ENCODE results near the gene CMKLR1. TPM values are rescaled to one million over a fixed set of nuclear protein-coding genes. Genes with fewer than 3 reads are reported as not detected.

CMKLR1 gene
- total RNA-seq, 2 experiments from 2014 or later: not detected

DNA sequence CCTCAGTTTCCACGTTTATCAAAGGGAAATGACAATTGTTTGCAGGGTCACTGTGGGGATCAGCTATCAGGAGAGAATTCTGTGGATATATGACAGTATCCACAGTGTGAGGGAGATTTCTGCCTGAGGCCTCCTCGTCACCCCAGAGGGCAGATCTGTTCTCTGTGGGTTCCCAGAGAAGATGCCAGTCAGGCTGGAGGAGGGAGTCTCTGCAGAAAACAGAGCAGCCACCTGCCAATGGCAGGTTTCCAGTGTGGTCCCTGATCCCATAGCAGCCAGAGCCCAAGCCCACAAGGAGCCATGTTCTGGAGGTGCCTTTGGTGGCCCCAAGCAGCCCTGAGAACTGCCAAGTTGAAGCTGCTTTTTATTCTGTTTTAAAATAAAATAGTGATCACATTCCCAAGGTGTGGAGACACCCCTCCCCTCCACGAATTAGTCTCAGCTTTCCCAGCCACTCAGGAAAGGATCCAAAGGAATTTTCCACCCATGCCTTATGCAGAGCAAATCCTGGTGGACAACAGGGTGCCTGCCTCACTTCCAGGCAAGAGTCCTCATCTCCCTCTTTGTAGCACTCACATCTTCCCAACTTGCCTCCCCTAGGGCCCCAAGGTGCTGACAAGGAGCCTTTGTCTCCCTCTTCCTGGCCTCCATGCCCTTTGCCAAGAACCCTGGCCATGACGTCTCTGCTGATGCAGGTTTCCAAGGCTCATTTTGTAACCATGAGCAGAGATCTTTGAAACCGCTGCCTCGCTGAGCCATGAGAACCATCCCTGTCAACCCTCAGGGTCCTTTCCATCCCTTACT, 20.4 kb downstream of the CMKLR1 start:
- CTCF ChIA-PET: no interaction called here
- POLR2A ChIA-PET: no interaction called here

DNA sequence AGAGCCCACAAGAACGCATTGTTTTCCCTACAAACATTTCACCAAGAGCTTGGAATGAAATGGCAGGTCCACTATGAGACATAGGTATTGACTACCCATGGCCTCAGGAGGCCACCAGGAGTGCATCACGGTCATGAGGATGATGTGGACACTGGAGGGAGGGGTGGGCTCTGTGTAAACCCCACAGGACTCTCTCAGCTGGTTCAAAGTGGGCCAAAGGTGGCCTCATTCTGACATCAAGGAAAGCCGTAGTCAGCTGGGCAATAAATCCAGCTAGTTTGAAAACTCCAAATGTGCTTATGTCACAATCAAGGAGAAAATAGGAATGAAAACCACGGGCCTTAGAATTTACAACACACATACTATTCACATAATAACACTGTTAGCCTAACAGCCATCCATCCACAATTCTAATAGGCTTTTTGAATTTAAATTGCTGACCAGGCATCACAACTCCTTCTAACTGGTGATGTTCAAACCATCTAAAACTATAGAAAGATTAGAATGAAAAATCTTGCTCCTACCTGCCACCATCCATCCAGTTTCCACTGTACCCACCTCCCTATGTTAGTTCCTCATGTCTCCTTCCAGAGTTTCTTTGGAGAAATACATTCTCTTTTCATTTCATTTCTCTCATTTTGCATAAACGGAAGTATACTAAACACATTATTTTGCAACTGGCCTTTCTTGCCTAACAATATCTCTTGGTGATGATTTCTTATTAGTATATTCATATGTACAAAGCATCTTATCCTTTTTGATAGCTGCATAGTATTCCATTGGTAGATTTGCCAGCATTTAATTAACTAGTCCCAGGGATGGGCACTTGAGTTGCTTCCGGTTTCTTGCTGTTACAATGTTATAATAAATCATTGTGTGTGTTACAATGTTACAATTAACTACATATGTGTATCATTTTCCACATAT, 21.5 kb downstream of the CMKLR1 start:
- POLR2A ChIA-PET: no interaction called here

DNA sequence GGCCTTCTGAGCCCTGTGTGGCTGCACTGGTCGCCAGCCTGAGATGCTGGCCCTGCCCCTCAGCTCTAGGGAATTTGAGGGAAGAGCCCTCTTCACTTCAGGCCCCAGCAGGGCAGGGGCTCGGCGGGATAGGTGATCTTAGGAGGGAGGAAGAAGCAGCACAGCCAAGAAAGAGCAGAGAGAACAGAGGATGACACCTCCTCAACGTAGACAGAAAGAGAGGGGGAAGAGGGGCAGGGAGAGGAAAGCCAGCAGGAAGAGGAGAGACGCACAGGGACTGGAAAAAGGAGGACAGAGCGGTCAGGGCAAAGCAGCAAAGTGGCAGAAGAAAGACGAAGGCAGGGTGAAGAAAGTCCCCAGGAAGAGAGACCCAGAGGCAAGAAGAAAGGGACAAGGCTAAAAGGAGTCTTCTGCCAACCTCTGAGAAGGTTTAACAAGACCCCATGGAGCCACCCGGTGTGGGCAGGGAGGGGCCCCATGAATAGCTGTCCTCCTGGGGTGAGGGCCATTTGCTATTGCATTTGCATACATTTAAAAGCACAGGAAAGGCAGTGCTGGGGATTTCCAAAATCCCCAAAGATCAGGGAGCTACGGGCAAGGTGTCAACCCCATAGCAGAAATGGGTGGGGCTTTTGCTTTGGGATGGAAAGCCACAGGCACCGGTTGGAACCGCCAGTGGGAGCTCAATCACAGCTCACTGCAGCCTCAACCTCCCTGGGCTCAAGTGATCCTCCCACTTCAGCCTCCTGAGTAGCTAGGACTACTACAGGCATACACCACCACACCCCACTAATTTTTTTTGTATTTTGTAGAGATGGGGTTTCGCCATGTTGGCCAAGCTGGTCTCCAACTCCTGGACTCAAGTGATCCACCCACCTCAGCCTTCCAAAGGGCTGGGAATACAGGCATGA, 22.7 kb downstream of the CMKLR1 start:
- ChIA-PET CTCF (interaction anchor here (0.6 kb wide), 1 partner anchor 221 kb away, joined by 7 read pairs; no protein-coding TSS in a partner anchor), POLR2A (no interaction called here)

More for the DNA sequence above, 21.5 kb downstream of the CMKLR1 start:
- CTCF ChIA-PET: interaction anchor here (0.6 kb wide), 1 partner anchor 222 kb away, joined by 7 read pairs; no protein-coding TSS in a partner anchor

DNA sequence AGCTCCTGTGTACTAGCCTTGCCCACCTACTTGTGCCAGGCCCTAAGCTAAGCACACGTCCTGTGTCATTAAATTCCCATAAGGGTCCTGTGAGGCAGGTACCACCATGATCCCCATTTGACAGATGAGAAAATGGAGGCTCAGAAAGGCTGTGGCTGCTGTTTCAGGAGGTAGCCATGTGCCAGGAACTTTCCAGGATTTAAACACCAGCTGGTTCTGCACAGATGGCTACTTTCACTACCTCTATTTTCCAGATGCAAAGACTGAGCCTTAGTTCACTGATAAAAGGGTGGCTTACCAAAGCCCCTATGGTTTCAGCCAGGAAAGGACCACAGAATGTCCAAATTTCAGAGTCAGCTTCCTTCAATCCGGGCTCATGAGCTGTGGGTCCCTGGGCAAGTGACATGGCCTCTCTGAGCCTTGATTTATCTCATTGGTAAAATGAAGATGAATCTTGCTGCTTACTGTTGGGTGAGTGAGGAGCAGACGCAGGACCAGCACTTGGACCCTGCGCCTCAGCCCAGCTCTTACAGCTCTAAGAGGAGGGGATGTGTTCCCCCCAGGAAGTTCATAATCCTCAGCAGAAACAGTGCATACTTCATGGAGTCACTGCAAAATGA, 23.5 kb downstream of the CMKLR1 start:
- ChIA-PET CTCF (no interaction called here), POLR2A (no interaction called here)

DNA sequence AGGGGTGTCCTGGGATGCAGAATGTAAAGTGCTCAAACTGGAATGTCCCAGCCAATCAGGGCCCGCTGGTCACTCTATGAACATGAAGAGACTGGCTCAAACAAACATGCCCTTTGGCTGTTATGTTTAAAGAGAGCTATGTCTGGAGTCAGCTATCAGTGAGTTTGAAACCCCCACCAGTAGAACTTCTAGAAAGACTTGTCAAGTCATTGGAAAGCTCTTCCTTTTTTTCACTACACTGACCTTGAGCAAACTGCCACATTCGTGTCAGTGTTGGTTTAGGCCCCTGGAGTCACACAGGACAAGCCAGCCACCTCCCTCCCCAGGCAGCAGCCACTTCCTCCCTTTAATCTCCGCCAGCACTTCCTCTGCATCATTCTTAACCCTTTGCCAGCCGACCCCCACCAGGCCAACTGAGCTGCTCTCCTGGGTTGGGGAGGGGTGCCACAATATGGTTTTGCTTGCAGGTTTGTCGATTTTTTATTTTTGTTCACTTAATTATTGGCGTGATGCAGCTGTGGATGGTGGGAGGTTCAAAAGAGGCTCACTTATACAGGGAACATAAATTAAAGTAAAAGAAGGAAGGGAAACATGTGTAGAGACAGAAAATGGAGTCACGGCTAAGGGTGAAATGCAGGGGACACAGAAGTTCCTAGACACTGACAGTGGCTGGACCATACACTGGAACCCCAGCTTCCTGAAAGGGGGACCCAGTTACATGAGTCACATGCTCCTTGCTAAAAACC, 25.3 kb downstream of the CMKLR1 start:
- ChIA-PET CTCF (no interaction called here), POLR2A (no interaction called here)

DNA sequence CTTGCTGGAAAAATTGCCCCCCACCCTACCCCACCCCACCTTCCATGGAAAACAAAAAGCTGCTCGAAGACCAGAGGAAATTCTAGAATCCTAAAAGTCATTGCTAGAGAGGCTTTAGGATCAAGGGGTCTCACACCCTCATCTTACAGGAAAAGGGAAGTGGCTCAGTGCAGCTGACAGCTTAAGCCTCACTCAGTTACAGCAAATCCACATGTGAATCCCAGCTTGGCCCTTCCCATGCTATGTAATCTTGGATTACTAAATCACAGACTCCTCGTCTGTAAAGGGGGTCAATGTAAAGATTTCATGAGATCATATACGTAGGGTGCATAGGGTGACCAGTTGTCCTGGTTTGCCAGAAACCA, 25.9 kb downstream of the CMKLR1 start:
- ChIA-PET POLR2A (no interaction called here), CTCF (no interaction called here)

DNA sequence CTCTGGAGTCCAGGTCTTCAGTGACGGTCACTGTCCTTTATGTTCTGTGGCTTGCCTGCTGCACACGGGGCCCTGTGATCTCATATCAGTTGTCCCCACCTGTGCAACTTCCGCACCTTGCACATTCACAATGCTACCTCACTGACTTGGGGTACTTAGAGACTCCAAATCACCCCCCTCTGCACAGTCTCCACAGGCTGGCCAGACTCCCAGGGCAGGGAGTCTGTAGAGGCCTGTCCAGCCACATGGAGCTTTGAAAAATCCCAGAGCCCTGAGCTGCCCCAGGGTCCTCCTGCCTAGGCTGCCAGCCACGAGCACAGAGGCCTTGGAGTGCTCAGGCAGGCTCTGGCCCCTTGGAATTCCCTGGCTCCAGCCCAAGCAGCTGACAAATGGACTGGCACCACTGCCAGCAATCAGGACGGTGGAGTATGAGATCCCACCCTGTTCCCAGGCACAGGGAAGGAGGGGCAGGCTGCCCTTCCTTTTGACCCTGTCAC, 26.4 kb downstream of the CMKLR1 start:
- ChIA-PET CTCF (no interaction called here), POLR2A (no interaction called here)

DNA sequence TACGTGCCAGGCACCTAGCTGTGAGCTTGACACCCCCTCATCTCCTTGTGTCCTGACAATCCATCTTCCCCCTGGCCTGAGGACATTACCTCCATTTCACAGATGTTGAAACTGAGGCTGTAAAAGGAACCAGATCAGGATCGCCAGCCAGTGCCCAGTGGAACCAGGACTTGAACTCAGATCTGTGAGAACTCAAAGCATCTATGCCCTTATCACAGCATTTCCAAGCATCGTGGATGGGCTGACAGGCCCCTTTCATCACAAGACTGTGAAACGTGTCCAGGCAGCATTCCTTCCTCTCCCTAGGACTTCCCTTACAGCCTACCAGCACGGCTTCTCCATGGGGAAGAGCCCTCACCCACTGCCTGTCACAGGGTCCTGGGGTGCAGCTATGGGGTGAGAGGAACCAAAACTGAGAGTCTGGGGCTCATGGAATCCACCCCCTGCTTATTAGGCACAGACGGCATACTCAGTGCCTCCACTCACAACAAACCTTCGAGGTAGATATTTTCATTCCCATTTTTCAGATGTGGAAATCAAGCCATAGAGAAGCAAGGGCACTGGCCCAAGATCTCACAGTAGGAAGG, 26.9 kb downstream of the CMKLR1 start:
- POLR2A ChIA-PET: no interaction called here
- CTCF ChIA-PET: no interaction called here

DNA sequence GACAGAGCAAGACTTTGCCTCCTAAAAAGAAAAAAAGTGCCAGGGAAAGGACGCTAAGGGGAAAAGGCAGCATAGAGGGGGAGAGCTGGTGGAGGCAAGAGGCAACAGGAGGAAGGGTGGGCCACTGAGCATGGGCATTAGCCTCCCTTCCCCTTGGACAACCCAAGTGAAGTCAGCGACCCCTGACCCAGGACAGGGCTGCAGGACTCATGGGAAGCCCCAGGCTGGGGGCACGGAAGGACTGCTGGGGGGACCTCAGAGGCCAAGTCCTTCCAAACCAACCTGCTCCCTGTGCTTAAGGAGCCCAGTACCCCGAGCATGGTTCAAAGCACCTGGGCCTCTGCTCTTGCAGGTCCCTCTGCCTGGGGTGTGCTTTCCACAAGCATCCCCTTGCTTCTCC, 27.5 kb downstream of the CMKLR1 start:
- ChIA-PET CTCF (no interaction called here), POLR2A (no interaction called here)

DNA sequence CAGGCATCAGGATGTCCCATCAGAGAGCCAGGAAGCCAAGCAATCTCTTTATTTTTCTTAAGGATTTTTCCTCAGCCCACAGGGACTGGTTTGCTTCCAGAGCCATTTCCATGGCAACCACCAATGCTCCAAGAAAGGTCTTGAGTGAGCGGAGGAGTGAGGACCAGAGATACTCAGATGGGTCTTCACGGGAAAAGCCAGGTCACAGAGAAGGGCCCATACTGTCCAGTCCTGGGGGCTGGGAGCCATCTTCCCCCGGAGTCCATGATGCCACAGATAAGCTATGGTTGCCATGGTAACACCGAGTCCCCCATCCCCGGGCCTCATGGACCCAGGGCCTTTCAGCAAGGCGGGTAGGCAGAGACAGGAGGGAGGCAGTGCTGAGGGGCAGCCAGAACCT, 28.6 kb downstream of the CMKLR1 start:
- CTCF ChIA-PET: no interaction called here
- POLR2A ChIA-PET: no interaction called here

DNA sequence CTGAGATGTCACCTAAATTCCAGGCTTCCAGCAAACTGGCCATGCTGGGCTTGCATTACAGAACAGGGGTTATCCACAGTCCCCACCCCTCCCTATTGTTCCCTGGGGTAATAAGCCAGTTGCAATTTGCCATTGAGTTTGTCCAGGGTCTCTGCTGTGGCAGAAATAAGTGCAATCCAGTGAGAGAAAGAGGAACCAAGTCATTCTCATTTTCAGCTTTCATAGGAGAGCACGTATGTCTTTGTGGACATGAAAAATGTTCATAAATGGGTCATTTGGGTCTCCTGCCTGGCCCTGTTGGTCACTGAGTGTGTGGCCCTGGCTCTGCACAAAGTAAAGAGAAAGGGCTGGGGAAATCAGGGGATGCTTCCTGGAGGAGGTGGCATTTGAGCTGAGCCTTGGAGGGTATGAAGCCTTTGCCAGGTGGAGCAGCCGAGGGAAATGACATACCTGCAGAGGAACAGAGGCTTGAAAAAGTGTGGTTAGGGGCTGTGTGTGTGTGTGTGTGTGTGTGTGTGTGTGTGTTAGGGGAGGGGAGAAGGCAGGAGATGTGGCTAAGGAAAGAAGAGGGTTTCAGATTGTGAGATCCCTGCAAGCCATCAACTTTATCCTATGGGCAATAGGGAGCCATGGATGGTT, 29.3 kb downstream of the CMKLR1 start:
- POLR2A ChIA-PET: no interaction called here
- CTCF ChIA-PET: no interaction called here

DNA sequence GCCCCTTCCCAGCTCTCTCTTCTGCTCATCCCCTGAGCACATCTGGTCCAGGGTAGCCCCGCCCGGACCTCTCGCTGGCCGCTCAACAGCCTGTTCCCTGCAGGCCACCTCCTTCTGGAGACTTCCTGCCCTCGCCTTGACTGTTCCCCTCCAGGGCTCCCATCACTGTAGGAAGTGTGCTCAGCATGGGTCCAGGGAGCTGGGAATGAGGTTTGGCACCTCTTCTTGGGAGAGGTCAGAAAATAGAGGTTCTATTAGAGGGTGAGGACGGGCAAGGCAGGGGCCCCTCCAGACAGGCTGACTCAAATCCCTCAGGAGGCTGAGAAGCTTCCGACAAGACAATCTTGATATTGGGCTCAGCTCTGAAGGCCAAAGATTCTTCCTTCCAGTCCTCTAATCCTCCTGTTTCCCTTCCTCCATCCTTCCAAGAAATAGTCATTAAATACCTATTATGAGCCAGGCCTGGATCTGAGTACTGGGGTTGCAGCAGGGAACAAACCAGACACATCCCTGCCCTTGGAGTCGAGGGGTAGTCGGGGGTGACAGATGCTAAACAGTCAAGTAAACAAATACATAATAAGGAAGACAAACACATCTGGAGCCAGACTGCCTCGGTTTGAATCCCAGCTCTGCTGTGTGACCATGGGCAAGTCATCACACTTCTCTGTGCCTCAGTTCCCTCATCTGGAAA, 30.6 kb downstream of the CMKLR1 start:
- CTCF ChIA-PET: interaction anchor here (1.1 kb wide), 1 partner anchor 12 kb away, joined by 3 read pairs; no protein-coding TSS in a partner anchor
- POLR2A ChIA-PET: no interaction called here

DNA sequence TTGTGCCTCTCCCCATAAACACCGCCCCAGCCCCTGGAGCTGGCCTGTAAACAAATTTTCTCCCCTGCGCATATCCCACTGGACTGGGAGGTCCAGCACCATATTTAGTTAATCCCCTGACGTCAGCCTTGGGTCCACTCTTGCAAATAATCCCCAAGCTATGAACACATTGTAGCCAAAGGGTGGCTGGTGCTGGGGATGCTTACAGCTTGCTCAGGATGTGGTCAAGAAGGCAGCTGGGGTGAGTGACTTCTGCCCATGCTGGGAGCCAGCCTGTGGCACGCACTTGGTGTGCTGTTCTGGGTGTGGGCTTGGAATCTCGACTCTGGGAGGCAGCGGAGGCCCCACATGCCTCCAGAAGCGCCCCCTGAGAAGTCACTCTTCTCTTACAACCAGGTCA, 32.1 kb downstream of the CMKLR1 start:
- CTCF ChIA-PET: no interaction called here

DNA sequence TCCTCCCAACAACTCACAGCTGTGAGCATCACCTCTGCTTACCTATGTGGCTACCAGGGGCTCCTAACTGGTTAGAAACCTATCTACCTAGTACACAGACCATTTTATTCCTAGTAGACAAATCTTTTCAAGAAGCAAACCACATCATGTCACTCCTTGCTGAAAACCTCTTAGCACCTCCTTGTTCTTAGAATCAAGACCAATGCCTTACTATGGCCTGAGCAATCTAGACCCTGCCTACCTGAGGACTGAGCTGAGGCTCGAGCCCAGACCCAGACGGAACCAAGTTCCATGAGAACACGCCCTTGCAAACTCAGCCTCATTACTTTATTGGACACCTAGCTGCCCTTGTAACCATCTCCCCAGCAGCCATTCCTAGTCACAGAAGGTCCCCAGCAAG, 32.6 kb downstream of the CMKLR1 start:
- ChIA-PET CTCF (no interaction called here), POLR2A (no interaction called here)

More for the DNA sequence above, 32.1 kb downstream of the CMKLR1 start:
- POLR2A ChIA-PET: no interaction called here

DNA sequence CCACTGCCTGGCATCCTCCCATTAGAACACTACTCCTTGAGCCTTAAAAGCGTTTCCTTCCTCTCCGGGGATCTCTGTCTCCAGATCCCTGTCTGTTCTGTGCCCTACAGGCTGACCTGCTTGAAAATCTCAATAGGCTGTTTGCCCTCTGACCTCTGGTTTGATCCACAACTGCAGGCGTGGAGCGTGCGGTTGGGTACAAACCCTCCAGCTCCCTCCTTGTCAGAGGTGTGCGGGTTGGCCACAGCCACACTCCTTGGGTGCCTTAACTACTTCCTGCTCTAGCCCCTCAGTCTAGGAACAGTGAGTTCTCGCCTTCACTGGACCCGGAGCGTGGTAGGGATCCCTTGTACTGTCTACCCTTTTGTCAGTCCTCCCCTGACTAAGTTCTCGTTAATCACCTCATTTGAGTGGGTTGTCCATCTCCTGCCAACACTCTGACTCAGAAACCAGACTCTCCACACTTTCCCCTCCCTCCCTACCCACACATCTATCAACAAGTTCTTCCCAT, 33.1 kb downstream of the CMKLR1 start:
- ChIA-PET POLR2A (no interaction called here), CTCF (no interaction called here)

DNA sequence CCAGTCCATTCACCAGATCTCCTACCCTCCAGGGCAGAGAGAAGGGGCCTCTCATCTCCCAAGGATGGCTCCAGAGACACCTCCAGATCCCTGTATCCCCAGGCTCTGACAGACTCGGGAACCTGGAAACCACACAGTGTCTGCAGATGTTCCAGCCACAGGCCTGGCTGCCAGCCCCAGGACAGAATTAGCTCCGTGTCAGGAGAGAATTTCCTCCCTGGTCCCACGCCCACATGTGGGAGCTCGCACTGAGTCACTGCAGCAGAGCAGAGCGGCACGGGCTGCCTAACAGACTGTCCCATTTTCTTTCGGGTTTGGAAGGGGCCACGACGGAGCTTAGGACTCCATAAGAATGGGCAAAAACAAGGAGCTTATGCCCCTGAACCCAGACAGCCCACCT, 33.6 kb downstream of the CMKLR1 start:
- ChIA-PET POLR2A (interaction anchor here (0.6 kb wide), 1 partner anchor 841 kb away, joined by 4 read pairs; no protein-coding TSS in a partner anchor), CTCF (no interaction called here)

DNA sequence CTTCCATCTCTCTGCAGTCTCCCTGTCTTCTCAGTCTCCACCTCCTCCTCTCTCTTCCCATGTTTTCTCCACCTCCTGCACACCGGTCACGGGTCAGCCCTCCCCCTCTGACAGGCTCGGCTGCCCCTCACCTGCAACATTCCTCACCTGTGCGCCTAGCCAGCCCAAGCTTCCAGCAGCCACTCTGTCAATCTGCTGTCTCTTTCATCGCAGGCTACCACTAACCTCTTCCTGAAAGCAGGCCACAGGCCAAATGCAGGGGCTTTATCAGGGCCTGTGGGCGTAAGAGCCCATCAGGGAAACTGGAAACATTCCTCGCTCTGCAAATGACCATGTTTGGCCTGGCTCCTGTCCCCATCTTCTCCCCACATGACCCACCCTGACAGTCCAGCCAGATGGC, 34.5 kb downstream of the CMKLR1 start:
- ChIA-PET POLR2A (no interaction called here), CTCF (no interaction called here)
